Caco-2 (cell line): Measurements from ENCODE around the gene NPAS4. TPM values are rescaled to one million over a fixed set of nuclear protein-coding genes. Genes with fewer than 3 reads are reported as not detected.
"Not testable (repeated sequence)": the region's sequence is repeated elsewhere in the genome, so short reads cannot be mapped to it uniquely, and the experiment has no call there.

Experiments used
- BruUV-seq: library from RNA; stranded (reverse); fragments of 400-500 nt; replicated peaks from 2 replicates; lab custom pipeline; 2021; lab: Mats Ljungman, UMichigan
- CTCF ChIA-PET: fragments of 300-600 bp; sonication (Branson Sonifier 250); formaldehyde crosslinking; loops from one replicate; lab custom pipeline; 2022; ENCODE audit warnings: antibody characterized with exemption; lab: Charles Lee
- POLR2A ChIA-PET: fragments of 300-600 bp; sonication (Branson Sonifier 250); formaldehyde crosslinking; loops from one replicate; lab custom pipeline; 2022; ENCODE audit warnings: antibody characterized with exemption; lab: Charles Lee
- DNase-seq, 2 experiments: peaks; one replicate each; pipeline versions ENCODE4 v3.0.0 to v3.0.0-alpha.2; 2020 to 2022
- H3K27me3 ChIP-seq: replicated peaks from 2 replicates; pipeline ENCODE4 v1.6.0; 2011; ENCODE audit warnings: low read length; ENCODE audit not compliant: control insufficient read depth, insufficient read depth
- H3K36me3 ChIP-seq: 2 replicates; pipeline ENCODE4 v1.5.1; 2011; ENCODE audit warnings: low read length; ENCODE audit not compliant: control insufficient read depth, insufficient read depth
- H3K4me1 ChIP-seq: fragments of 250-450 bp; sonication (Bioruptor Pico); 2 replicates; pipeline ENCODE4 v1.5.1; 2020; ENCODE audit warnings: mild to moderate bottlenecking
- H3K4me3 ChIP-seq: 2 replicates; pipeline ENCODE4 v1.5.1; 2011; ENCODE audit warnings: low read depth, mild to moderate bottlenecking, control low read depth, low read length
- H3K9me3 ChIP-seq: fragments of 250-450 bp; sonication (Bioruptor Pico); 2 replicates; pipeline ENCODE4 v1.5.1; 2020; ENCODE audit warnings: mild to moderate bottlenecking, moderate library complexity
- H3K27ac Mint-ChIP-seq: one replicate; pipeline ENCODE4 v1.8.0; 2022; ENCODE audit warnings: mixed read lengths; ENCODE audit not compliant: unreplicated experiment
- H3K27me3 Mint-ChIP-seq: one replicate; pipeline ENCODE4 v1.8.0; 2022; ENCODE audit warnings: mixed read lengths; ENCODE audit not compliant: insufficient read depth, unreplicated experiment
- H3K36me3 Mint-ChIP-seq: one replicate; pipeline ENCODE4 v1.8.0; 2022; ENCODE audit warnings: mild to moderate bottlenecking, mixed read lengths; ENCODE audit not compliant: insufficient read depth, unreplicated experiment
- H3K4me1 Mint-ChIP-seq: one replicate; pipeline ENCODE4 v1.8.0; 2022; ENCODE audit warnings: low read depth, mixed read lengths; ENCODE audit not compliant: unreplicated experiment
- H3K4me3 Mint-ChIP-seq: one replicate; pipeline ENCODE4 v1.8.0; 2022; ENCODE audit warnings: mild to moderate bottlenecking, moderate library complexity, mixed read lengths; ENCODE audit not compliant: unreplicated experiment
- H3K9me3 Mint-ChIP-seq: one replicate; pipeline ENCODE4 v1.8.0; 2022; ENCODE audit warnings: mixed read lengths; ENCODE audit not compliant: unreplicated experiment
- CTCF ChIP-seq, 2 experiments: fragments of 200-600 bp in 1 of 2; IDR thresholded peaks; 1 replicate in 1 of 2; 2 replicates in 1 of 2; pipeline versions ENCODE4 v1.5.1 to v1.8.0; 2011 to 2022; ENCODE audit warnings: antibody characterized with exemption in 1 of 2, control low read depth in 1 of 2, inconsistent platforms in 1 of 2, low read depth in 1 of 2, low read length in 1 of 2, mild to moderate bottlenecking in 1 of 2, moderate library complexity in 1 of 2; ENCODE audit not compliant: insufficient read depth in 1 of 2, severe bottlenecking in 1 of 2, unreplicated experiment in 1 of 2
- intact Hi-C: fragments of 100-400 bp; cut with micrococcal nuclease; formaldehyde crosslinking; loops from one replicate; pipeline ENCODE4 v1.10.0; 2022; ENCODE audit not compliant: unreplicated experiment
- total RNA-seq: library from RNA; stranded (reverse); gene quantifications from 2 replicates; pipeline ENCODE4 v1.2.3, GENCODE V29; 2022

NPAS4 gene
- total RNA-seq, 1 experiment from 2014 or later: not detected

- peaks cover 15% of the 10 kb centered on the region for H3K4me1 ChIP-seq
- peaks cover 3% of the 10 kb centered on the region; the same call in 1 of the 2 replicates for H3K36me3 ChIP-seq
- Mint-ChIP-seq H3K36me3 (peaks cover 27% of the 10 kb centered on the region), H3K4me1 (peaks cover 9% of the 10 kb centered on the region), H3K9me3 (no peaks in the 10 kb centered on the region), H3K4me3 (peak overlapping the region; percentile 69), H3K27ac (no peak overlapping the region), H3K27me3 (no peaks in the 10 kb centered on the region)
- H3K4me3 ChIP-seq: no peak overlapping the region
- H3K27me3 ChIP-seq: no peaks in the 10 kb centered on the region
- ChIA-PET CTCF (interaction anchor here (1.1 kb wide), 1 partner anchor 13 kb away, joined by 3 read pairs; no protein-coding TSS in a partner anchor), POLR2A (no interaction called here)
- no peak for DNase-seq
- intact Hi-C loops: no loop called here
- H3K9me3 ChIP-seq: no peaks in the 10 kb centered on the region
- TF ChIP-seq CTCF (IDR thresholded peaks at IDR 0.05; ENCODE audit: insufficient read depth in 1 of 2, low read depth in 1 of 2, low read length in 1 of 2, severe bottlenecking in 1 of 2, unreplicated experiment in 1 of 2): no peak
- BruUV-seq: no TSS peak
Observed at GRCh38 chr11:66373265-66373664, 47.6 kb upstream of the NPAS4 start.

DNA sequence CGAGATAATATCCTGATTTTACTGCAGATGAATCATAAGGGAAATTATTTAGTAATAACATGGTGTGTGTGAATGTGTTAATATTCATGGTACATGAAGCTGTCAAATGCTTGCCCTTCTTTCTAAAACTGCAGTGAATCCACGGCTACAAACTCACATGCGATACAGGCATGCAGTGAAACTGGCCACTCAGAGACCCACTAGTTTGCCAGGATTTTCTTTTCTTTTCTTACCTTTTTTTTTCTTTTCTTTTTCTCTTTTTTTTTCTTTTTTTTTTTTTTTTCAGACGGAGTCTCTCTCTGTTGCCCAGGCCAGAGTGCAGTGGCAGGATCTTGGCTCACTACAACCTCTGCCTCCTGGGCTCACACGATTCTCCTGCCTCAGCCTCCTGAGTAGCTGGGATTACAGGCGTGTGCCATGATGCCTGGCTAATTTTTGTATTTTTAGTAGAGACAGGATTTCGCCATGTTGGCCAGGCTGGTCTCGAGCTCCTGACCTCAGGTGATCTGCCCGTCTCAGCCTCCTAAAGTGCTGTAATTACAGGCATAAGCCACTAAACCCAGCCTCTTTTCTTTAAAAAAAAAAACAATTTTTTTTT is 47.0 kb upstream of the NPAS4 start:
- ChIA-PET POLR2A (interaction anchor here (0.6 kb wide), 1 partner anchor 27 kb away, joined by 7 read pairs; no protein-coding TSS in a partner anchor), CTCF (interaction anchor here (1.1 kb wide), 1 partner anchor 12 kb away, joined by 3 read pairs; no protein-coding TSS in a partner anchor)
- H3K4me1 ChIP-seq: peaks cover 15% of the 10 kb centered on the region
- DNase-seq, H3K4me1 Mint-ChIP-seq, H3K27me3 Mint-ChIP-seq, H3K9me3 ChIP-seq, intact Hi-C loops, H3K4me3 Mint-ChIP-seq, H3K36me3 ChIP-seq, H3K27ac Mint-ChIP-seq, H3K27me3 ChIP-seq, H3K4me3 ChIP-seq, H3K9me3 Mint-ChIP-seq, BruUV-seq: not testable (repeated sequence)
- H3K36me3 Mint-ChIP-seq: peaks cover 22% of the 10 kb centered on the region

GRCh38 chr11:66380264-66380663 is 40.6 kb upstream of the NPAS4 start:
- H3K36me3 ChIP-seq, H3K27me3 Mint-ChIP-seq, H3K4me1 ChIP-seq, CTCF ChIA-PET, H3K36me3 Mint-ChIP-seq, intact Hi-C loops, H3K4me3 Mint-ChIP-seq, H3K4me1 Mint-ChIP-seq, H3K4me3 ChIP-seq, H3K9me3 Mint-ChIP-seq, H3K27ac Mint-ChIP-seq, BruUV-seq, H3K27me3 ChIP-seq, DNase-seq, H3K9me3 ChIP-seq: not testable (repeated sequence)
- POLR2A ChIA-PET: interaction anchor here (0.6 kb wide), 1 partner anchor 17 kb away, joined by 5 read pairs; no protein-coding TSS in a partner anchor

DNA sequence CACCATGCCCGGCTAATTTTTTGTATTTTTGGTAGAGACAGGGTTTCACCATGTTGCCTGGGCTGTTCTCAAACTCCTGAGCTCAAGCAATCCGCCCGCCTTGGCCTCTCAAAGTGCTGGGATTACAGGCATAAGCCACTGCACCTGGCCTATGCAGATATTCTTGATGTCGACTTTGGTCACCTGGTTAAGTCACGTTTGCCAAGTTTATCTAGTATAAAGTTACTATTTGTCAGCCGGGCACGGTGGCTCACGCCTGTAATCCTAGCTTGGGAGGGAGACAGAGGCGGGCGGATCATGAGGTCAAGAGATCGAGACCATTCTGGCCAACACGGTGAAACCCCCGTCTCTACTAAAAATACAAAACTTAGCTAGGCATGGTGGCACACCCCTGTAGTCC is 36.5 kb upstream of the NPAS4 start:
- H3K27me3 ChIP-seq, H3K9me3 Mint-ChIP-seq, H3K36me3 Mint-ChIP-seq, H3K27me3 Mint-ChIP-seq, H3K4me3 ChIP-seq, POLR2A ChIA-PET, H3K4me1 Mint-ChIP-seq, H3K36me3 ChIP-seq, H3K27ac Mint-ChIP-seq, H3K4me1 ChIP-seq, H3K4me3 Mint-ChIP-seq, DNase-seq, BruUV-seq, intact Hi-C loops, H3K9me3 ChIP-seq: not testable (repeated sequence)
- CTCF ChIA-PET: interaction anchor here (0.7 to 2.5 kb wide), 3 partner anchors 13 to 250 kb away, joined by 3 to 16 read pairs (median 4); partner anchors contain the start of genes MRPL11 and SLC29A2
